Measurements from ENCODE around the gene TNFRSF17. TPM values are rescaled to one million over a fixed set of nuclear protein-coding genes. Genes with fewer than 3 reads are reported as not detected.

The TNFRSF17 gene
- total RNA-seq, 1 experiment from 2014 or later = not detected

GRCh38 chr16:12017558-12017957 is 52.5 kb downstream of the TNFRSF17 start:
- H3K9me2 ChIP-seq (ENCODE audit: insufficient read depth) = no peaks in the 10 kb centered on the region
- no peak overlapping the region for H2AFZ ChIP-seq
- POLR2A ChIA-PET (ENCODE audit: unreplicated experiment) = no interaction called here
- TF ChIP-seq EZH2 (IDR thresholded peaks at IDR 0.05; ENCODE audit: low read depth) = no peak
- TF ChIP-seq, protein P1, sequence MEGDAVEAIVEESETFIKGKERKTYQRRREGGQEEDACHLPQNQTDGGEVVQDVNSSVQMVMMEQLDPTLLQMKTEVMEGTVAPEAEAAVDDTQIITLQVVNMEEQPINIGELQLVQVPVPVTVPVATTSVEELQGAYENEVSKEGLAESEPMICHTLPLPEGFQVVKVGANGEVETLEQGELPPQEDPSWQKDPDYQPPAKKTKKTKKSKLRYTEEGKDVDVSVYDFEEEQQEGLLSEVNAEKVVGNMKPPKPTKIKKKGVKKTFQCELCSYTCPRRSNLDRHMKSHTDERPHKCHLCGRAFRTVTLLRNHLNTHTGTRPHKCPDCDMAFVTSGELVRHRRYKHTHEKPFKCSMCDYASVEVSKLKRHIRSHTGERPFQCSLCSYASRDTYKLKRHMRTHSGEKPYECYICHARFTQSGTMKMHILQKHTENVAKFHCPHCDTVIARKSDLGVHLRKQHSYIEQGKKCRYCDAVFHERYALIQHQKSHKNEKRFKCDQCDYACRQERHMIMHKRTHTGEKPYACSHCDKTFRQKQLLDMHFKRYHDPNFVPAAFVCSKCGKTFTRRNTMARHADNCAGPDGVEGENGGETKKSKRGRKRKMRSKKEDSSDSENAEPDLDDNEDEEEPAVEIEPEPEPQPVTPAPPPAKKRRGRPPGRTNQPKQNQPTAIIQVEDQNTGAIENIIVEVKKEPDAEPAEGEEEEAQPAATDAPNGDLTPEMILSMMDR (conservative IDR thresholded peaks at IDR 0.05) = no peak
- no peak overlapping the region for H3K4me2 ChIP-seq
- peaks cover 5% of the 10 kb centered on the region; the same call in 1 of the 2 replicates for H3K4me1 ChIP-seq (replicated peaks; ENCODE audit: insufficient read depth)
- intact Hi-C loops (cut with micrococcal nuclease; ENCODE audit: unreplicated experiment) = no loop called here
- H3K79me2 ChIP-seq (ENCODE audit: low read depth) = no peaks in the 10 kb centered on the region
- BruUV-seq (replicated peaks) = no TSS peak
- H3K27me3 ChIP-seq (ENCODE audit: insufficient read depth, low read depth) = no peaks in the 10 kb centered on the region
- no peak overlapping the region for H3K27ac ChIP-seq
- no peak overlapping the region for H3K4me3 ChIP-seq
- CTCF ChIA-PET = no interaction called here
- no peak for DNase-seq
- H4K20me1 ChIP-seq (ENCODE audit: insufficient read depth) = no peaks in the 10 kb centered on the region
- no peaks in the 10 kb centered on the region for H3K36me3 ChIP-seq (ENCODE audit: low read depth)
- H3K9me3 ChIP-seq (ENCODE audit: insufficient read depth, low read depth) = no peaks in the 10 kb centered on the region
- peaks cover 9% of the 10 kb centered on the region; the same call in 1 of the 2 replicates for H3F3A ChIP-seq (ENCODE audit: insufficient read depth, low read depth)

Other genes with a start within 250 kb of the TNFRSF17 start
- 30.9 and 40.9 TPM in 2 replicates for gene TXNDC11, start 222.4 kb upstream of the TNFRSF17 start, total RNA-seq (2021)
- 52.3 and 63.5 TPM in 2 replicates for gene ZC3H7A, start 168.0 kb upstream of the TNFRSF17 start, total RNA-seq (2021)
- gene RSL1D1, start 113.7 kb upstream of the TNFRSF17 start, total RNA-seq (2021) = 172 and 226 TPM in 2 replicates
- gene GSPT1, start 49.3 kb upstream of the TNFRSF17 start, total RNA-seq (2021) = 146 and 161 TPM in 2 replicates
- 37.3 and 43.3 TPM in 2 replicates for gene NPIPB2, start 23.2 kb upstream of the TNFRSF17 start, total RNA-seq (2021)
- gene SNX29, start 11.5 kb downstream of the TNFRSF17 start, total RNA-seq (2021) = 27.2 and 37.9 TPM in 2 replicates